Activated CD8-positive, alpha-beta memory T cell treated with anti-CD3 and anti-CD28 coated beads, Interleukin-2, amount 50 U/mL, for 4 hours (primary cell): ENCODE data around the gene TMEM14C.
A peak's percentile ranks its signal among the peaks of the same experiment; 100 is the strongest.
"Not testable (repeated sequence)": the region's sequence is repeated elsewhere in the genome, so short reads cannot be mapped to it uniquely, and the experiment has no call there.

ENCODE experiments used
- DNase-seq: peaks from one replicate; pipeline ENCODE4 v3.0.0-alpha.2; 2020

The TMEM14C gene

DNA sequence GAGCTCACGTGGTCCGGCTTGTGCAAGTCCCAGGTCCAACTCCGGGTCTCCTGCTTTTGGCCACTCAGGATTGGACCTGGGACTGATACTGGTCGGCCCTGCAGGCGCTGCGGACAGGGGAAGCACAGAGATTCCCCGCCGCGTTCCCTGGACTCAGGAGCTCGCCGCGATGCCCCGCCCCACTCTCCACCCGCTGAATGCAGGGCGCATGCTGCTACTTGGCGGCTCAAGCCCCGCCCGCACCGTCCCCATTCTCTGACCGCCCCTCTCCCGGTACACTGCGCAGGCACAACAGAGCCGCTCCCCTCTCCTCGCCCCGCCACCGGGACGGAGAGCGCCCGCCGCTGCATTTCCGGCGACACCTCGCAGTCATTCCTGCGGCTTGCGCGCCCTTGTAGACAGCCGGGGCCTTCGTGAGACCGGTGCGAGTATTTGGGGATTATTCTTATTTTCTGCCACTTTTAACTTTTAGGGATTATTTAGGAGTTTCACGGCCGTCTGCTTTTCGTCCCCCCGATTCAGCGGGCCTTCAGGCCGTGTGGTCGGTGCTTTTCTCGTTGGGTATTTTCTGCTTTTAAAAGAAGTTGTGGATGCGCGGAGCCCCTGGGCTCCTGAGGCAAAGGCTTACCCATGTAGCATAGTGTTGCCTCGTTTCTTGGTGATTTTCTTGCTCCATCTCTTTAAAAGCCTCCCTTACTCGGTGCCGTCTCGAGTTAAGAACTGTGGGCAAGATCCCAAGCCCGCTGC lies at the start of gene TMEM14C:
Gene TMEM14C (plus strand): TSS at position 251 of the 747 bp plus-strand sequence. CDS start 1,544 bp downstream, outside the sequence.
- peak; percentile 84 for DNase-seq

DNA sequence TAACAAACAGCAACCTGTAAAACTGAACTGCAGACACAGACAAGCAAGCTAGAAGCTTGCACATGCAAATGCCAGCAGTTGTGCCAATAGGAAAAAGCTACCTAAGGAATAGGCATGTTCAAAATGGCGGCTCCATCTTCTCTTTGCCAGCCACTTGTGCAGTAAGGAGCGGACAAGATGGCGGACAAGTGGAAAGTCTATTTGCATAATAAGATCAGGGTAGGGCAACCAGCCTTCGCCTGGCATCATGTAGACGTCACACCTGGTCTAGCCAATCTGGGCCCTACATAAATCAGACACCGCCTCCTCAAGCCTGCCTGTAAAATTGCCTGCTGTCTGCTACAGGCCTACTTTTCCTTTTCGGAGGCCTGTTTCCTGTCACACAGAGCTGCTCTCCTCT lies 46.5 kb upstream of the TMEM14C start:
- DNase-seq, result no peak

DNA sequence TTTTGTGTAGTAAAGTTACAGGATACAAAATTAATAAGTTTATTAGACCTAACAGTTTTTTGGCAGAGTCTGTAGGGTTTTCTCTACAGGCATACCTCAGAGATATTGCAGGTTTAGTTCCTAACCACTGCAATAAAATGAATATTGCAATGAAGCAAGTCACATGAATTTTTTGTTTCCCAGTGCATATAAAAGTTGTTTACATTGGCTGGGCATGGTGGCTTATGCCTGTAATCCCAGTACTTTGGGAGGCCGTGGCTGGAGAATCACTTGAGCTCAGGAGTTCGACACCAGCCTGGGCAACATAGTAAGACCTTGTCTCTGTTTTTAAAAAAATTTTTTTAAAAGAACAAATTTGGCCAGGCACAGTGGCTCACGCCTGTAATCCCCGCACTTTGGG lies 44.4 kb upstream of the TMEM14C start:
- DNase-seq, result no peak

DNA sequence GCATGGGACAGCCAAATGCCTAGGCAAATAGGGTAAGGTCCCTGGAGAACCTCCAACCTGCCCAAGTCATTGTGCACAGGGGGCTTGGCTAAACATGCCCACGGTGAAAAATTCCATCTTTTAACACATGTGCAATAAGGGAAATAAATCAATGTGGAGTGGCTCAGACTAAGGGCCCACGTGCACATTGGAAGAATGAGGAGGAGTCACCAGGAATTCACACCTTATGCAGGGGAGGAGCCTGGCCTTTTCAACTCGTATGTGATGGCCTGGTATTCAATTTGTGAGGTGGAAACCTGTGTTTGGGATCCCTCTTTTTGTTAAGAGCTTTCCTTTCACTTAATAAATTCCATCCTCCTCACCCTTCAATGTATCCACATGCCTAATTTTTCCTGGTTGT lies 41.1 kb upstream of the TMEM14C start:
- DNase-seq, result no peak

DNA sequence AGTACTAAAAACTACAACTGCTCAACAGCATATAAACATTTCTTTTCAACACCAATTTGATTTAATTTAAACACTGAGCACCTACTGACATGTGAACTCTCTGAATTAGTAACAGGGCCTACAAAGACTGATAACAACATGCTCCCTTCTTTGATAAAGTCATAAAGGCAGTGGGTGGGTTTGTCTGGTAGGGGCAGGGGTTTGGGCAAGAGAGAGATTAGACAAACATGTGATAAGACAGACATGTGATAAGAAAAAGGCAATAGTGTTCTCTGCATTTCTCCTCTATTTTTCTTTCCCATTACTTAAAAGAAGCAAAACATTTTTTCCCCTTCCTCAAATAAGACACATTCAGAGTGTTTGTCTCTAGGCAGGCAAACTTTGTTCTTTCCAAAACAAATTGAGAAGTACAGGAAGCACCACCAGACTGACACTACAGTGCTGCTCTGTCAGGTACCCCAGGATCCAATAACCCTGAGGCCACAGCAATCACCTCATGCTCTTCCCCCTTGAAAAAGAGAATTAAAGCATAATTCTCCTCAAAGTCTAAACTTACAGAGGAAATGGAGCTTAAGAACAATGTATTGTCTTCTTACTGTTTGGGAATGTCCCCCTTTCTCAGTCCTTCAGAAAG lies 40.4 kb upstream of the TMEM14C start:
- no peak for DNase-seq

DNA sequence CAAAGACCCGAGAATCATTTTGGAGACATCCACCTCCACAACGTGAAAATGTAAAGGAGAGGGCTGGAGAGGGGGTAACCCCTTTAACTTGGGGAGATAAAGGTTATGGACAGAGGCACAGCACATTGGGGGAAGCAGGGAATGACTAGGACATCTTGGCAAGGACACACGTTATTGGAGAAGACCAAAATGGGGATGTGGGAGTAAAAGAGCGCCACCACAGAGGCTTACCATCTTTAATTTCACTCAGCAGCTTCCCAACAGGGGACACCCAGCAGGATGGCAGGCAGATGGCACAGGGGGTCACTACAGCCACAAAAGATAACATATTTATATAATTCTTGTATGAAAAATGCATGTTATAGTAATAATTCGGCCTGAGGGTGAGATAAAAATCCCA lies 38.3 kb upstream of the TMEM14C start:
- DNase-seq, result no peak

DNA sequence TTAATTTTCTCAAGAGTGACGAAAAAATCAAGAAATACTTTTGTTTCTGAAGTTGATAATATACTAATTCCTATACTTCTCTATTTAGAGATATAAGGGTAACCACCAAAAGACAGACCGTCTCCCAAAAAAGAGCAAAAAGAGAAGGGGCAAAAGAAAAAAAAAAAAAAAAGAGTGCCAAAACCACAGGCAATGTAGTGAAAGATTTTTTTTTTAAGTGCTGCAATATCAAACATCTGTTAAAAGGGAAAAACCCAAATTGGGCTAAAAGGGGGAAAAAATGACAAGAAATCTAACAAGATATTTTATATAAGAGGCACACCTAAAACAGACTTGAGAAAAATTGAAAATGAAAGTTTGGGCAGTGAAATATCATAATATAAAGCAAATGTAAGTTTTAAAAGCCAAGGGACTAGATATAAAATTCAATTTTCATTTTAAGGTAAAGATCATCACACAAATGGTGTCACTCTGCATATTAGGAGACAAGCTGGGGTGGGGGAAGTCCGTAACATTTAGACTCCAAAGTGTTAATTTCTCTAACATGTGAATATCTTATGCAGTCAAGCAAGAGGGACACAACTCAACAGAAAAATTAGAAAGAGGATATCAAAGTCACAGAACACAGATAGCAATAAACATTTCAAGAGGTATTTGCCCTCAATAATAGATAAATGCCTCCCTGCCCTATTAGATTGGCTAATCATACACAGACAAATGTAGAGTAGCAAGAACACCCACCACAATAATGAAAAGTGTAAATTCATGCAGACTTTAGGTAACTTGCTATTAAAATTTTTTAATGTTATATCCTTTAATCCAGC lies 37.6 kb upstream of the TMEM14C start:
- no peak for DNase-seq

DNA sequence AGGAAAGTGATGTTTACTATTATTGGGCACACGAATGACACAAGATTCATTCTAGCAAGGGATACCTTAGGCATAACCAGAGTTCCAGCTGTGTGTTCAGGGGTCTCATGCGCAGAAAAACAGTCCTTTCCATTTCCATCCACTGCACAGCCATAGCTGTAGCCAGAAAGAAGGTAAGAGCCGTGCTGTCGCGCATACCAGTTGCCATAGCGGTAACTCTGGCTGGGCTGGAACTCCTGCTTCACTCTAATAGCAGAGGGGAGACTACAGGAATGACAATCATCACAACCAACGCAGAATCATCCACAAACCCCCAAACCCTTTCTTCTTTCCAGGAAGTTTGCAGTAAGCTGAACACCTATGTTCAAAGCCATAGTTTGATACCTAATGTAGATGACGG lies 36.0 kb upstream of the TMEM14C start:
- DNase-seq, result no peak

DNA sequence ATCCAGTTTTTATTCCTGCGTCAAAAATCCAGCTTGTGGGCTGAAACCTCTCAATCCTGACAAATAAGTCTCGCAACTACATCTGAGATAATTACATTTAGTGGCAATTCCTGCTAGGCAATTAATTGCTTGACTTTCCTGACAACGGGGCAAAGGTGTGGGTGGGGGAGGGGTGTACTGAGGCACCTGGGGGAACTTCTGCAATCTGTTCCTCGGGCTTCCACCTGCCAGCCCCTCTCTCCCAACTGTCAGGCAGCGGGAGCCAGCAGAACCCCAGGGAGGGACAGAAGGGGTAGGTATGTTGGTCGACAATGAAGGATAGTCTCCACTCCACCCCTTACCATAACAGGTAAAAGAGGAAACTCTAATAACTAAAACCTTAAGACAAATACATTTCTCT lies 35.3 kb upstream of the TMEM14C start:
- DNase-seq, result no peak

DNA sequence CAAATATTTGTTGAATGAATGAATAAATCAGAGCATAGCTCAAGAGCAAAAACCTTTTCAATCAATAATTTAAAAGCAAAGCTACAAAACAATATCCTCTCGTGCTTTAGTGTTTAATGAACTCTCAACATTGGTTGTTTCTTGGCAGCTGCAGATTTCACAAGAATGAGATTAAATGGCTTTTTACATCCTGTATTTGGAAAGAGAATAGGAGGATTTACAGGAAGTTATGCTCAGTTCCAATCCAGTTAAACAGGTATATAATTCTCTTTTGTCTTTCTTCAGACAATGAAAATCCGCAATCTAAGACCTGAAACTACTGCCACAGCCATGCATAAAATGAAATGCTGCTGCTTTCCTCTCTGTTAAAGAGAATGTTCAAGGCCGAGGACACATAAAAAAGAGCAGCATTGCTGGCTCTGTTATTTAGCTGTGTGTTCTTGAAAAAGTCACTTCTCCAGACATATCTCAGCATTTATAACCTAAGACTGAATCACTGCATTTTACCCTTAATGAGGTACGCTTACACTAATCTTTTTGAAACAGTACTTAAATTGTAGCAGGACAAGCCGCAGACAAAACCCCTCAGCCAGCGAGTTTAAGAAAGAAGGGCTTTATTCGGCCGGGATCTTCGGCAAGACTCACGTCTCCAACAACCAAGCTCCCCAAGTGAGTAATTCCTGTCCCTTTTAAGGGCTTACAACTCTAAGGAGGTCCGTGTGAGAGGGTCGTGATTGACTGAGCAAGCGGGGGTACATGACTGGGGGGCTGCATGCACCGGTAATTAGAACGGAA lies 32.0 kb upstream of the TMEM14C start:
- no peak for DNase-seq

DNA sequence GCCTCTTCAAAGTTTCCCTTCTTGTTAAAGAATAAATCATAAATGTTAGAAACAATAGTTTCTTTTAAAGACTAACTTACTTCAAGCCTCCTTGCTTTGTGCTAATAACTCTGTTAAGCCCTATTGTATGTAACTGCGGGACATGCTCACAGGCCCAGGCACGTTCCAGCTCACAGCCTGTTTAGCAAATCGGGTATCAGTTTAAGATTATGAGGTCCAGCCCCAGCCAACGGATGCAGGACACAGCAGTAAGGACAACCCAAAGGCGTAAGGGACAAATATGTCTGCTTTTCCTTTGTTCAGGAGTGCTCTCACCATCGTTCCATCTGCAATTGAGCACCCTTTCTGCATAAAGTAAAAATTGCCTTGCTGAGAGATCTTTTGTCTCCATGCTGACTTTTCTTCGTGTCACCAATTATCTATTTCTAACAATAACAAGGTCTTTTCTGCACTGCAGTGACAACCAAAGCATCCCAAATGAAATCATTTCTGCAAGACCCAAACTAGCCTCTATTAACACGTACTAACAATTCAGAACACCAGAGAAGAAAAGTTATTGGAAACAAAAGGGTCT lies 29.8 kb upstream of the TMEM14C start:
- no peak for DNase-seq

DNA sequence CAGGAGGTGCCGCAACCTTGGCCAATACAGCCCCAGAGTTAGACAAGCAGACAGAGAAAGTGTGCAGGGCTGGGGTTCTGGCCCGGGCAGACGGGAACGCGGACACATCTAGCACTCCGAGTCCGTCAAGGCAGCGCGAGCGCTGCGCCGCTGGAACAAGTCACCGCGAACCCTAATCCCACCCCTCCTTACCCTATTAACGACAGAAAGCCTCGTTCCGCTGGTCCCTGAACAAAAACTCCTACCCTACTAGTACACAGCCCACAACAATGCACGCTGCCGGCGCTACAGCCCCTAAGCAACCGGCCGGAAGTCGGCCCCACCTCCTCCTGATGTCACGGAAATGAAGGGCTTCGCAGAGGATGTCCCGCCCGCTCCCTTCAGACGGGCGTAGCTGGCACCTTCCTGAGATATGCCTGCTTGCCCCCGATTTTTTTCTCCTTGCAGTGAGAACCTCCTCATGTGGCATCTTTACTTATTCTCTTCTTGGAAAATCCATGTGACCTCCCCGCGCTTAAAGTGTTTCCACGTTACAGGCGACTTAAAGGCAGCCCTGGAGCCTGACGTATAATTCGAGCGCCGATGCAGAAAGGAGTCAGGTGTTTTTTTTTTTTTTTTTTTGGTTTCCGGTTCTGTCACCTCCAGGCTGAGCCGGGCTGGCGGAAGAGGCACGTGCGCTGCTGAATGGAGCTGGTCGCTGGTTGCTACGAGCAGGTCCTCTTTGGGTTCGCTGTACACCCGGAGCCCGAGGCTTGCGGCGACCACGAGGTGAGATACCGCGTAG lies 28.4 kb upstream of the TMEM14C start, which contains the start of the genes C6orf52 and PAK1IP1:
Gene C6orf52 (minus strand): TSS at position 315 of the 784 bp plus-strand sequence. CDS start 7,066 bp downstream, outside the sequence.
Gene PAK1IP1 (plus strand): TSS at position 671 of the 784 bp plus-strand sequence. CDS start 14 bp downstream, at position 685.
- peak; percentile 93 for DNase-seq

DNA sequence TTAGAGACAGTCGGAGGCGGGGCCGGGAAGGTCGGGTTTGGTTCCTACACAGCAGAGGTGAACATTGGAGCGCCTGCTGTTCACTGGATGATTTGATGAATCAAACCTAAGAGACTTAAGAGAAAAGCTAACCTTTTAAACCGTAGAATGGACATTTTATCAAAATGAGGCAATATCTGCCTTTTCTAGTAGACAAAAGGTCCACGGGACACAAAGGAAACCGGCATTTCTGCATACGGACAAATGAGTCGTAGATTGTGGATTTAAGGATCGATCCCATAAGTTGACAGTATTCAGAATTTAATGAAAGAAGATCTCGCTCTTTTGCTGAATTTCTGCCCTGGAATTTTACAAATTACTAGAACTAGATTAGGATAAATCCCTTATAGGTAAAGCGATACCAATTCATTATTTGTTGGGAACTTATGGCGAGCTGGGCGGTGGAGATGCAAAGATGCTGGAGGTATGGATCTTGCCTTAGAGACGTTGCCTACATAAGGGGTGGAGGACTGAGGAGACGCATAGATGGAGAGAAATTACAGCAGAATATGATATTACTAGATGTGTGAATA lies 27.7 kb upstream of the TMEM14C start:
- no peak for DNase-seq

DNA sequence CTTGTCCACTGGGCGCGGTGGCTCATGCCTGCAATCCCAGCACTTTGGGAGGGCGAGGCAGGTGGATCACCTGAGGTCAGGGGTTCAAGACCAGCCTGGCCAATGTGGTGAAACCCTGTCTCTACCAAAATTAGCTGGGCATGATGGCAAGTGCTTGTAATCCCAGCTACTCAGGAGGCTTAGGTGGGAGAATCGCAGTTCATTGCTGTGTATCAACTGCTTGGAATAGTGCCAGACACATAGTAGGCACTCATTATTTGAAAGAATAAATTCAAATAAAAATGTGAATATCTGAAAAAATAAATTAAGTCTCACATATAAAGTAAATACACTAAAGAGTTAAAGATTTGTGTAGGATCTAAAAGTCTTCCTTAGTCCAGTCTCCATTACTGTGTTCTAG lies 26.2 kb upstream of the TMEM14C start:
- DNase-seq, result no peak

DNA sequence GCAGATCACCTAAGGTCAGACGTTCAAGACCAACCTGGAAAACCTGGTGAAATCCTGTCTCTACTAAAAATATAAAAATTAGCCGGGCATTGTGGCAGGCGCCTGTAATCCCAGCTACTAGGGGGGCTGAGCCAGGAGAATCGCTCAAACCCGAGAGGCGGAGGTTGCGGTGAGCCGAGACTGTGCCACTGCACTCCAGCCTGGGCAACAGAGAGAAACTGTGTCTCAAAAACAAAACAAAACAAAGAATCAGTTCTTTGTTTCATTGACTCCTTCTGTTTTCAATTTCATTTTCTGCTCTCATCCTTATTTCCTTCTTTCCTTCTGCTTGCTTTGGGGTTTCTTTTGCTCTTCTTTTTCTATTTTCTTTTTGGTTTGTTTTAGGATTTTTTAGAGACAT lies 8.9 kb upstream of the TMEM14C start:
- DNase-seq, result no peak

DNA sequence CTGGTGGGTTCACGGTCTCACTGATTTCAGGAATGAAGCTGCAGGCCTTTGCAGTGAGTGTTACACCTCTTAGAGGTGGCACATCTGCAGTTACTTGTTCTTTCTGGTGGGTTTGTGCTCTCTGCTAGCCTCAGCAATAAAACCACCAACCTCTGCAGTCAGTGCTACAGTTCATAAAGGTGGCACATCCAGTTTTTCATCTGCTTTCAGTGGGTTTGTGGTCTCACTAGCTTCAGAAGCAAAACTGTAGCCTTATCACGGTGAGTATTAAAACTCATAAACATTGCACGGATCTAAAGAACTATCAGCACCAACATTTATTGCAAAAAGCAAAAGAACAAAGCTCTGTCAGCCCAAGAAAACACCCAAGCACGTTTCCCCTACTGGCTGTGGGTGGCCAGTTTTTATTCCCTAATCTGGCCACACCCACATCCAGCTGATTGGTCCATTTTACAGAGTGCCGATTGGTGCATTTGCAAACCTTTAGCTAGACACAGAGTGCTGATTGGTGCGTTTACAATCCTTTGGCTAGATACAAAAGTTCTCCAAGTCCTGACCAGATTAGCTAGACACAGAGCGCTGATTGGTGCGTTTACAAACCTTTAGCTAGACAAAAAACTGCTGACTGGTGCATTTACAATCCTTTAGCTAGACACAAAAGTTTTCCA lies 3.4 kb upstream of the TMEM14C start:
- peak; percentile 32 for DNase-seq

DNA sequence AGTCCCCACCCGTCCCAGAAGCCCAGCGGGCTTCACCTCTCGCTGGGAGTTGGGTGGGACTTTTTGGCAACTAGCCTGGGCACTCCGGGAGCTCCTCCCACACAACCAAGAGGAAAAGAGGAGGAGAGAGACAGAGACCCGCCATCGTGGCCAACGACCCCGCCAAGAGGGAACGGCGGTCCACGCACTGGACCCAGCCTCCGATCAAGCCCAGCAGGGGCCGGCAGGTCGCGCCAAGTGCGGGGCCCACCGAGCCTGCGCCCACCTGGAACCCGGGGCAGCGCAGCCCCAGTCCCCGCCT lies 3.0 kb upstream of the TMEM14C start:
- no peak for DNase-seq

DNA sequence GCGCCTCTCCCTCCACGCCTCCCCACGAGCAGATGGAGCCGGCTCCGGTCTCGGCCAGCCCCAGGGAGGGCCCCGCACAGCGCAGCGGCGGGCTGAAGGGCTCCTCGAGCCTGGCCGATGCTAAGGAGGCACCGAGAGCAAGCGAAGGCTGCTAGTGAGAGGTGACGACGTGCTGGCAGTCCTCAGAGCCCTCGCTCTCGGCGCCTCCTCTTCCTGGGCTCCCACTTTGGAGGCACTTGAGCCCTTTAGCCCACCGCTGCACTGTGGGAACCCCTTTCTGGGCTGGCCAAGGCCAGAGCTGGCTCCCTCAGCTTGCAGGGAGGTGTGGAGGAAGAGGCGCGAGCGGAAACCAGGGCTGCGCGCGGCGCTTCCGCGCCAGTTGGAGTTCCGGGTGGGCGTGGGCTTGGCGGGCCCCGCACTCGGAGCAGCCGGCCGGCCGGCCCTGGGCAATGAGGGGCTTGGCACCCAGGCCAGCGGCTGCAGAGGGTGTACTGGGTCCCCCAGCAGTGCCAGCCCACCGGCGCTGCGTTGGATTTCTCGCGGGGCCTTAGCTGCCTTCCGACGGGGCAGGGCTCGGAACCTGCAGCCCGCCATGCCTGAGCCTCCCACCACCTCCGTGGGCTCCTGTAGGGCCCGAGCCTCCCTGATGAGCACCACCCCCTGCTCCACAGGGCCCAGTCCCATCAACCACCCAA lies 2.5 kb upstream of the TMEM14C start:
- peak; percentile 63 for DNase-seq

DNA sequence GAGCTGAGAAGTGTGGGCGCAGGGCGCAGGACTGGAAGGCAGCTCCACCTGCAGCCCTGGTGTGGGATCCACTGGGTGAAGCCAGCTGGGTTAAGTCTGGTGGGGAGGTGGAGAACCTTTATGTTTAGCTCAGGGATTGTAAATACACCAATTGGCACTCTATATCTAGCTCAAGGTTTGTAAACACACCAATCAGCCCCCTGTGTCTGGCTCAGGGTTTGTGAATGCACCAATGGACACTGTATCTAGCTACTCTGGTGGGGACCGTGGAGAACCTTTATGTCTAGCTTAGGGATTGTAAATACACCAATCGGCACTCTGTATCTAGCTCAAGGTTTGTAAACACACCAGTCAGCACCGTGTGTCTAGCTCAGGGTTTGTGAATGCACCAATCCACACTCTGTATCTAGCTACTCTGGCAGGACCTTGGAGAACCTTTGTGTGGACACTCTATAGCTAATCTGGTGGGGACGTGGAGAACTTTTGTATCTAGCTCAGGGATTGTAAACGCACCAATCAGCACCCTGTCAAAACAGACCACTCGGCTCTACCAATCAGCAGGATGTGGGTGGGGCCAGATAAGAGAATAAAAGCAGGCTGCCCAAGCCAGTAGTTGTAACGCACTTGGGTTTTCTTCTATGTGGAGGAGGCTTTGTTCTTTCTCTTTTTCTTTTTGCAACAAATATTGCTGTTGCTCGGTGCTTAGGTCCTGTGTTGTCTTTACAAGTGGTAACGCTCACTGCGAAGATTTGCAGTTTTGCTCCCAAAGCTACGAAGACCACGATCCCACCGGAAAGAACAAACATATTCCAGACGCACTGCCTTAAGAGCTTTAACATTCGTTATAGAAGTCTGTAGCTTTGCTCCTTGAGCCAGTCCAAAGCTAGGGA lies 1.7 kb upstream of the TMEM14C start:
- DNase-seq, result not testable (repeated sequence)
